Measurements from ENCODE around the gene NSD2.

Gene NSD2

GRCh38 chr4:1890979-1891570, 19.9 kb downstream of the NSD2 start:
- Histone ChIP-seq H3K4me2 (ENCODE audit: low read length) (no peak overlapping the region), H3K36me3 (ENCODE audit: control insufficient read depth, insufficient read depth, low read length) (no peaks in the 10 kb centered on the region), H2AFZ (no peak overlapping the region), H3K4me1 (no peaks in the 10 kb centered on the region), H3K27ac (no peak overlapping the region), H3K27me3 (ENCODE audit: control insufficient read depth, insufficient read depth, low read length) (no peaks in the 10 kb centered on the region), H3K4me3 (ENCODE audit: low read depth, low read length) (no peak overlapping the region), H3K9ac (no peak overlapping the region), H3K9me3 (ENCODE audit: control insufficient read depth, low read length) (no peaks in the 10 kb centered on the region), H3K79me2 (peaks cover 11% of the 10 kb centered on the region)
- no peak for TF ChIP-seq CTCF (IDR thresholded peaks at IDR 0.05)

- Histone ChIP-seq H3K9ac (no peak overlapping the region), H3K27me3 (ENCODE audit: control insufficient read depth, insufficient read depth, low read length) (no peaks in the 10 kb centered on the region), H3K9me3 (ENCODE audit: control insufficient read depth, low read length) (no peaks in the 10 kb centered on the region), H3K27ac (no peak overlapping the region), H3K36me3 (ENCODE audit: control insufficient read depth, insufficient read depth, low read length) (no peaks in the 10 kb centered on the region), H3K4me2 (ENCODE audit: low read length) (no peak overlapping the region), H2AFZ (no peak overlapping the region), H3K79me2 (peaks cover 10% of the 10 kb centered on the region), H3K4me1 (no peaks in the 10 kb centered on the region), H3K4me3 (ENCODE audit: low read depth, low read length) (no peak overlapping the region)
- no peak for TF ChIP-seq CTCF (IDR thresholded peaks at IDR 0.05)
These were observed 24.9 kb downstream of the NSD2 start for GRCh38 chr4:1895971-1896657.

GRCh38 chr4:1896658-1896991, 25.4 kb downstream of the NSD2 start:
- H3K4me1 ChIP-seq, result no peaks in the 10 kb centered on the region
- peaks cover 13% of the 10 kb centered on the region for H3K79me2 ChIP-seq
- H2AFZ ChIP-seq, result no peak overlapping the region
- no peak overlapping the region for H3K4me2 ChIP-seq (ENCODE audit: low read length)
- TF ChIP-seq CTCF (IDR thresholded peaks at IDR 0.05), result no peak
- H3K27me3 ChIP-seq (ENCODE audit: control insufficient read depth, insufficient read depth, low read length), result no peaks in the 10 kb centered on the region
- no peaks in the 10 kb centered on the region for H3K9me3 ChIP-seq (ENCODE audit: control insufficient read depth, low read length)
- H3K36me3 ChIP-seq (ENCODE audit: control insufficient read depth, insufficient read depth, low read length), result no peaks in the 10 kb centered on the region
- no peak overlapping the region for H3K27ac ChIP-seq
- no peak overlapping the region for H3K4me3 ChIP-seq (ENCODE audit: low read depth, low read length)
- no peak overlapping the region for H3K9ac ChIP-seq

GRCh38 chr4:1898007-1898406, 26.8 kb downstream of the NSD2 start:
- no peak overlapping the region for H3K27ac ChIP-seq
- no peak overlapping the region for H3K4me2 ChIP-seq (ENCODE audit: low read length)
- no peaks in the 10 kb centered on the region for H3K9me3 ChIP-seq (ENCODE audit: control insufficient read depth, low read length)
- no peaks in the 10 kb centered on the region for H3K27me3 ChIP-seq (ENCODE audit: control insufficient read depth, insufficient read depth, low read length)
- H3K4me1 ChIP-seq, result no peaks in the 10 kb centered on the region
- H3K79me2 ChIP-seq, result peaks cover 11% of the 10 kb centered on the region
- H2AFZ ChIP-seq, result no peak overlapping the region
- H3K36me3 ChIP-seq (ENCODE audit: control insufficient read depth, insufficient read depth, low read length), result no peaks in the 10 kb centered on the region
- no peak for TF ChIP-seq CTCF (IDR thresholded peaks at IDR 0.05)
- no peak overlapping the region for H3K4me3 ChIP-seq (ENCODE audit: low read depth, low read length)
- no peak overlapping the region for H3K9ac ChIP-seq

- H3K27ac ChIP-seq, result no peak overlapping the region
These were observed 27.5 kb downstream of the NSD2 start for GRCh38 chr4:1898681-1899080.

More at GRCh38 chr4:1898681-1899080, 27.5 kb downstream of the NSD2 start:
- Histone ChIP-seq H2AFZ (no peak overlapping the region), H3K79me2 (peaks cover 9% of the 10 kb centered on the region), H3K9me3 (ENCODE audit: control insufficient read depth, low read length) (no peaks in the 10 kb centered on the region), H3K27me3 (ENCODE audit: control insufficient read depth, insufficient read depth, low read length) (no peaks in the 10 kb centered on the region), H3K4me2 (ENCODE audit: low read length) (no peak overlapping the region), H3K4me3 (ENCODE audit: low read depth, low read length) (no peak overlapping the region), H3K36me3 (ENCODE audit: control insufficient read depth, insufficient read depth, low read length) (no peaks in the 10 kb centered on the region), H3K9ac (no peak overlapping the region), H3K4me1 (no peaks in the 10 kb centered on the region)
- no peak for TF ChIP-seq CTCF (IDR thresholded peaks at IDR 0.05)

Measured in parathyroid adenoma (tissue), 2 donors.